T-helper 17 cell (primary cell): ENCODE data around the gene APP. TPM values are rescaled to one million over a fixed set of nuclear protein-coding genes. Genes with fewer than 3 reads are reported as not detected.

Experiments used
- ATAC-seq: fragments of 150-1000 bp; cut with Tn5 transposase; 2 replicates; pipeline ENCODE4 v1.10.0; 2021; ENCODE audit warnings: mild to moderate bottlenecking, moderate library complexity
- DNase-seq, 3 donors: peaks; one replicate each; pipeline versions ENCODE4 v3.0.0 to v3.0.0-alpha.2; 2020 to 2021
- H3K9me3 ChIP-seq: one replicate; pipeline ENCODE4 v1.7.0; 2013; ENCODE audit warnings: low read length, mild to moderate bottlenecking; ENCODE audit not compliant: control insufficient read depth, poor library complexity, severe bottlenecking
- H3K27ac Mint-ChIP-seq: one replicate; pipeline ENCODE4 v1.8.0; 2022; ENCODE audit warnings: mild to moderate bottlenecking, moderate library complexity, mixed read lengths
- H3K27me3 Mint-ChIP-seq: one replicate; pipeline ENCODE4 v1.8.0; 2022; ENCODE audit warnings: mixed read lengths
- H3K36me3 Mint-ChIP-seq: one replicate; pipeline ENCODE4 v1.8.0; 2022; ENCODE audit warnings: low read depth, mixed read lengths
- H3K4me1 Mint-ChIP-seq: one replicate; pipeline ENCODE4 v1.8.0; 2022; ENCODE audit warnings: mild to moderate bottlenecking, mixed read lengths
- H3K4me3 Mint-ChIP-seq: one replicate; pipeline ENCODE4 v1.8.0; 2022; ENCODE audit warnings: mild to moderate bottlenecking, moderate library complexity, mixed read lengths
- total RNA-seq, 4 donors: library from RNA in 2 of 4; stranded (reverse) in 2 of 4; gene quantifications; one replicate each; pipeline ENCODE4 v1.2.3 and lab custom pipeline; 2022 to 2026

Gene APP
- total RNA-seq, 2 donors from 2014 or later: 42.0 to 87.9 TPM

- no peaks in the 10 kb centered on the region for H3K36me3 Mint-ChIP-seq
- H3K9me3 ChIP-seq: no peaks in the 10 kb centered on the region
- H3K27ac Mint-ChIP-seq: no peak overlapping the region
- DNase-seq (no peak), ATAC-seq (no peak)
- no peaks in the 10 kb centered on the region for H3K4me1 Mint-ChIP-seq
- H3K27me3 Mint-ChIP-seq: no peaks in the 10 kb centered on the region
- no peak overlapping the region for H3K4me3 Mint-ChIP-seq
These were observed 265.4 kb downstream of the APP start for GRCh38 chr21:25905126-25905525.

GRCh38 chr21:25904044-25904695, 266.4 kb downstream of the APP start:
- DNase-seq (no peak), ATAC-seq (no peak)
- no peaks in the 10 kb centered on the region for H3K36me3 Mint-ChIP-seq
- H3K27me3 Mint-ChIP-seq: no peaks in the 10 kb centered on the region
- H3K9me3 ChIP-seq: no peaks in the 10 kb centered on the region
- no peak overlapping the region for H3K27ac Mint-ChIP-seq
- no peak overlapping the region for H3K4me3 Mint-ChIP-seq
- no peaks in the 10 kb centered on the region for H3K4me1 Mint-ChIP-seq

DNA sequence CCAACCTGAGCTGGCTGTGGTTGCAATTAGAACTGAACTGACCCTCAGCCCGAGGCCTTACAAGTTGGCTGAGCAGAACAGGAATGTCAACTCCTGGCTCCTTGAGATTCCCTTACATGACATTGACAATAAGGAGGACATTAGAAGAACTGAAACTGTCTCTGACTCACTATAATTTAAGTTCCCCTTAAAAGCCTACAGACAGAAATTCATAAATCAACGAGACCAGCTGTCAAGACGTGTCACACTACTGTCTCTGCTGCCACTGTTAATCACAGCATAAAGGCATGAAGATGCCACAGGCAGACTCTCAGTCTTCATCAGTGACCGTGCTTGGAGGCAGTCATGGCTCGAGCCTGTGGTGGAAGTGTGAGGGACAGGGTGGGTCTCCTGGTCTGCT, 267.0 kb downstream of the APP start:
- ATAC-seq (peak; percentile 39), DNase-seq (no peak)
- Mint-ChIP-seq H3K4me3 (no peak overlapping the region), H3K4me1 (no peaks in the 10 kb centered on the region), H3K27me3 (no peaks in the 10 kb centered on the region), H3K27ac (no peak overlapping the region), H3K36me3 (no peaks in the 10 kb centered on the region)
- H3K9me3 ChIP-seq: no peaks in the 10 kb centered on the region

- ATAC-seq (no peak), DNase-seq (no peak)
- no peak overlapping the region for H3K4me3 Mint-ChIP-seq
- H3K9me3 ChIP-seq: no peaks in the 10 kb centered on the region
- H3K27me3 Mint-ChIP-seq: no peaks in the 10 kb centered on the region
- no peaks in the 10 kb centered on the region for H3K36me3 Mint-ChIP-seq
- H3K27ac Mint-ChIP-seq: no peak overlapping the region
- no peaks in the 10 kb centered on the region for H3K4me1 Mint-ChIP-seq
These were observed 269.1 kb downstream of the APP start for GRCh38 chr21:25901330-25901979.

DNA sequence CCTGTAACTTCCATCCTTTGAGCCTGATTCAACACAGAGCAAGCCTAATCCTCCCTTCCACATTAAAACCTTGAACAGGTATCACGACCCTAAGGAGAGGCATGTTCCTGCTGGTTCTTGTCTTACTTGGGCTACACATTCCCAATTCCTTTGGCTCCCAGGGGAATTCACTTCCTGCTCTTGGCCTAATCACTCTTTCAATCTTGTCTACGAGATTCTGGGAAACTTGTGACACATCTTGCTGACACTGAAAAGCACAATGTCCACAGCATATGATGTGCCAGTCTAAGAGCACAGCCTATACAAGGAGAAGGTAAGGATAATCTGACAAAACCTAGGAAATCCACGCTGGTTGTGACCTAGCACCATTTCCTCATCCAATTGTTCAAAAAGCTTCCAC, 271.9 kb downstream of the APP start:
- H3K9me3 ChIP-seq: no peaks in the 10 kb centered on the region
- Mint-ChIP-seq H3K27ac (no peak overlapping the region), H3K27me3 (no peaks in the 10 kb centered on the region), H3K36me3 (no peaks in the 10 kb centered on the region), H3K4me1 (no peaks in the 10 kb centered on the region), H3K4me3 (no peak overlapping the region)
- DNase-seq (no peak), ATAC-seq (no peak)

DNA sequence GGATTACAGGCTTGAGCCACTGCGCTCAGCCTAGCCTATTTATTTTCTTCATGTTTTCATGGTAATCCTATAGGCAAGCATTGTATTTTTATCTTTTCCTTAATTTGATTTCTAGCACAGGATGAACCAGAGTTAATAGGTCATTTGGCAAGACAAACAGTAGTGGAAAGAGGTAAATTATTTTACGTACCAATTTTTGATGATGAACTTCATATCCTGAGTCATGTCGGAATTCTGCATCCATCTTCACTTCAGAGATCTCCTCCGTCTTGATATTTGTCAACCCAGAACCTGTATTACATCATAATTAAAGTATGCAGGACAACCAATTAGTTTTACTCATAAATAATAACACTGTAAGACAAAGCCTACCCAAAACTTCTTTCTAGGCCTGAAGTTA, 273.2 kb downstream of the APP start:
- no peaks in the 10 kb centered on the region for H3K36me3 Mint-ChIP-seq
- H3K27me3 Mint-ChIP-seq: no peaks in the 10 kb centered on the region
- no peaks in the 10 kb centered on the region for H3K4me1 Mint-ChIP-seq

GRCh38 chr21:25896501-25897056, 274.0 kb downstream of the APP start:
- Mint-ChIP-seq H3K4me3 (no peak overlapping the region), H3K27me3 (no peaks in the 10 kb centered on the region), H3K4me1 (no peaks in the 10 kb centered on the region), H3K27ac (peak overlapping the region; percentile 4), H3K36me3 (no peaks in the 10 kb centered on the region)
- ATAC-seq (no peak), DNase-seq (no peak)
- no peaks in the 10 kb centered on the region for H3K9me3 ChIP-seq

More for the DNA sequence above, 273.2 kb downstream of the APP start:
- H3K4me3 Mint-ChIP-seq: no peak overlapping the region
- no peak overlapping the region for H3K27ac Mint-ChIP-seq
- DNase-seq (no peak), ATAC-seq (no peak)
- no peaks in the 10 kb centered on the region for H3K9me3 ChIP-seq

DNA sequence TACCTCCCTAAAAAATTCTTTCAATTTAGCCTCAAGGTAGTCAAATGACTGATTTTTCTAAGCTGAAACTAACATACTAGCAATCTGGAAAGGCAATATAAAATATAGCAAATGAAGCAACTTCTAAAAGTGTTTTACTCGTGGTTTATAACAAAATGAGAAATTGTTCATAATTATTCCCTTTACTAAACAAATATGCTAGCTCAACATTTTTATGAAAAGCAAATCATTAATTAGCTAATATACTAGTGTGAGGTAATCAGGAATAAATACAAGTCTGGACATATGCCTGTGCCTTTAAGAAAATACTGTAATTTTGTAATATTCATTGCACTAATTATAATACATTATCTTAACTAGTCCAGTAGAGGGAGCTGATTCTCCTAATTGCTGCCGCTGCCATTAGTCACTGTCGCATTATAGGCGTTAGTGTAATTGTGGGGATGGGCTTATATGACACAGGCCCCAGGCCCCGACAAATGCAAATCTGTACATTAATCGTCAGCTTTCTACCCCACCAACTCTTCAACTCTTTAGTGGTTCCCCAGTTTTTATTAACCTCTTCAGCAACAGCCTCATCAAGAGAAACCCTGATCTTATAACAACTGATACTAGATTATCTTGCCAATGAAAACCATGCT, 274.9 kb downstream of the APP start:
- Mint-ChIP-seq H3K4me1 (no peaks in the 10 kb centered on the region), H3K27ac (no peak overlapping the region), H3K36me3 (no peaks in the 10 kb centered on the region), H3K27me3 (no peaks in the 10 kb centered on the region), H3K4me3 (no peak overlapping the region)
- H3K9me3 ChIP-seq: no peaks in the 10 kb centered on the region
- DNase-seq (no peak), ATAC-seq (peak; percentile 74)

DNA sequence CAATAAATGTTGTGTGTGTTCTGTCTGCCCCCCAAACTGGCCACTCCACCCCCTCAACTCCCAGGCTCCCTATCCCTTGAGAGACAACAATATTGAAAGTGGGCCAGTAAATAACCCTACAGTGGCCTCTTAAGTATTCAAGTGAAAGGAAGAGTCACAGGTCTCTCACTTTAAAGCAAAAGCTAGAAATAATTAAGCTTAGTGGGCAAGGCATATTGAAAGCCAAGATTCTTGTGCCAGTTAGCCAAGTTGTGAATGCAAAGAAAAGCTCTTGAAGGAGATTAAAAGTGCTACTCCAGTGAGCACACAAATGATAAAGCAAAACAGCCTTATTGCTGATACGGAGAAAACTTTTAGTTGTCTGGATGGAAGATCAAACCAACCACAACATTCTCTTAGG, 277.4 kb downstream of the APP start:
- H3K36me3 Mint-ChIP-seq: no peaks in the 10 kb centered on the region
- DNase-seq (no peak), ATAC-seq (no peak)
- no peaks in the 10 kb centered on the region for H3K4me1 Mint-ChIP-seq
- H3K9me3 ChIP-seq: no peaks in the 10 kb centered on the region
- H3K4me3 Mint-ChIP-seq: no peak overlapping the region
- no peaks in the 10 kb centered on the region for H3K27me3 Mint-ChIP-seq
- no peak overlapping the region for H3K27ac Mint-ChIP-seq

GRCh38 chr21:25891596-25891995, 279.0 kb downstream of the APP start:
- peaks cover 1% of the 10 kb centered on the region for H3K36me3 Mint-ChIP-seq
- no peak for ATAC-seq
- H3K9me3 ChIP-seq: no peaks in the 10 kb centered on the region
- peaks cover 2% of the 10 kb centered on the region for H3K4me1 Mint-ChIP-seq
- no peak for DNase-seq
- H3K27me3 Mint-ChIP-seq: no peaks in the 10 kb centered on the region
- H3K27ac Mint-ChIP-seq: no peak overlapping the region
- H3K4me3 Mint-ChIP-seq: no peak overlapping the region

GRCh38 chr21:25890001-25890400, 280.6 kb downstream of the APP start:
- Mint-ChIP-seq H3K27me3 (no peaks in the 10 kb centered on the region), H3K36me3 (peaks cover 2% of the 10 kb centered on the region)
- ATAC-seq: no peak

DNA sequence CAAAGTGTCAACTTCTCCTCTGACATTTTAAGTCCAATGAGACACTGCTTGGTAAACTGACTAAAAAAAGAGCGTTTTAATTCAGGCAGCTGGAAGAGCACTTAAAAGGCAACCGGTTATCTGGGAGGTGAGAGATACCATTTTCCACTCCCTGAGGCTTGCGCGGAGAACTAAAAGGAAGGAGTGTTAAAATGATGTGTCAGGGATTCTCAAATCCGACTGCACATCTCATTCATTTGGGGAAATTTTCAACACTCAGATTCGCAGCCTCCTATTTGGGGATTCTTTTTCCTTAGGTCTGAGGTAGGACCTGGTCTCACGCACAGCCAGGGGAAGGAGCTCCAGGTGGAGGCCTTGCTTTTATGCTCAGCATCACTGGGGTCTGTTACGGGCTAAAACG, 281.9 kb downstream of the APP start:
- Mint-ChIP-seq H3K27me3 (no peaks in the 10 kb centered on the region), H3K27ac (no peak overlapping the region), H3K36me3 (peaks cover 2% of the 10 kb centered on the region), H3K4me1 (peaks cover 3% of the 10 kb centered on the region), H3K4me3 (no peak overlapping the region)
- H3K9me3 ChIP-seq: no peaks in the 10 kb centered on the region
- no peak for DNase-seq
- no peak for ATAC-seq

More at GRCh38 chr21:25890001-25890400, 280.6 kb downstream of the APP start:
- H3K4me1 Mint-ChIP-seq: peaks cover 3% of the 10 kb centered on the region
- no peak overlapping the region for H3K4me3 Mint-ChIP-seq
- no peak overlapping the region for H3K27ac Mint-ChIP-seq
- no peak for DNase-seq
- no peaks in the 10 kb centered on the region for H3K9me3 ChIP-seq

GRCh38 chr21:25887646-25888306, 282.8 kb downstream of the APP start:
- no peak for ATAC-seq
- DNase-seq: no peak
- Mint-ChIP-seq H3K27me3 (no peaks in the 10 kb centered on the region), H3K36me3 (peaks cover 2% of the 10 kb centered on the region), H3K4me1 (peaks cover 3% of the 10 kb centered on the region), H3K27ac (peak overlapping the region; percentile 19), H3K4me3 (no peak overlapping the region)
- H3K9me3 ChIP-seq: no peaks in the 10 kb centered on the region
